Measurements from ENCODE around the gene SPCS3.

- TF ChIP-seq CTCF (IDR thresholded peaks at IDR 0.05) (no peak), POLR2AphosphoS5 (IDR thresholded peaks at IDR 0.05) (no peak), POLR2A (IDR thresholded peaks at IDR 0.05) (no peak)
These were observed 15.7 kb downstream of the SPCS3 start for GRCh38 chr4:176335421-176335820.
